ENCODE measurements around the gene SLC25A28. TPM values are rescaled to one million over a fixed set of nuclear protein-coding genes. Genes with fewer than 3 reads are reported as not detected.

The SLC25A28 gene
- polyA plus RNA-seq, 1 experiment = 38.9 TPM

- ChIA-PET CTCF (interaction anchor here (1.4 to 3.3 kb wide), 2 partner anchors 32 to 132 kb away, joined by 3 to 13 read pairs; no protein-coding TSS in a partner anchor), POLR2A (no interaction called here)
- no peak for DNase-seq (ENCODE audit: low read depth)
Measured at GRCh38 chr10:99579971-99580370, 40.3 kb downstream of the SLC25A28 start.

GRCh38 chr10:99573790-99574189, 46.4 kb downstream of the SLC25A28 start:
- DNase-seq (ENCODE audit: low read depth) = no peak
- TF ChIP-seq, protein P1, sequence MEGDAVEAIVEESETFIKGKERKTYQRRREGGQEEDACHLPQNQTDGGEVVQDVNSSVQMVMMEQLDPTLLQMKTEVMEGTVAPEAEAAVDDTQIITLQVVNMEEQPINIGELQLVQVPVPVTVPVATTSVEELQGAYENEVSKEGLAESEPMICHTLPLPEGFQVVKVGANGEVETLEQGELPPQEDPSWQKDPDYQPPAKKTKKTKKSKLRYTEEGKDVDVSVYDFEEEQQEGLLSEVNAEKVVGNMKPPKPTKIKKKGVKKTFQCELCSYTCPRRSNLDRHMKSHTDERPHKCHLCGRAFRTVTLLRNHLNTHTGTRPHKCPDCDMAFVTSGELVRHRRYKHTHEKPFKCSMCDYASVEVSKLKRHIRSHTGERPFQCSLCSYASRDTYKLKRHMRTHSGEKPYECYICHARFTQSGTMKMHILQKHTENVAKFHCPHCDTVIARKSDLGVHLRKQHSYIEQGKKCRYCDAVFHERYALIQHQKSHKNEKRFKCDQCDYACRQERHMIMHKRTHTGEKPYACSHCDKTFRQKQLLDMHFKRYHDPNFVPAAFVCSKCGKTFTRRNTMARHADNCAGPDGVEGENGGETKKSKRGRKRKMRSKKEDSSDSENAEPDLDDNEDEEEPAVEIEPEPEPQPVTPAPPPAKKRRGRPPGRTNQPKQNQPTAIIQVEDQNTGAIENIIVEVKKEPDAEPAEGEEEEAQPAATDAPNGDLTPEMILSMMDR (IDR thresholded peaks at IDR 0.05; ENCODE audit: insufficient read depth, low read depth, low read length) = no peak
- Histone ChIP-seq H3K36me3 (ENCODE audit: control insufficient read depth, insufficient read depth, low read length) (no peaks in the 10 kb centered on the region), H3K4me3 (ENCODE audit: low read depth, low read length) (no peak overlapping the region), H3K27me3 (ENCODE audit: control insufficient read depth, insufficient read depth, low read length) (peaks cover 6% of the 10 kb centered on the region)
- ChIA-PET CTCF (interaction anchor here (0.6 to 1.5 kb wide), 6 partner anchors 7 to 1055 kb away, joined by 3 to 5 read pairs (median 4); no protein-coding TSS in a partner anchor), POLR2A (no interaction called here)

More at GRCh38 chr10:99579971-99580370, 40.3 kb downstream of the SLC25A28 start:
- Histone ChIP-seq H3K36me3 (ENCODE audit: control insufficient read depth, insufficient read depth, low read length) (no peaks in the 10 kb centered on the region), H3K27me3 (ENCODE audit: control insufficient read depth, insufficient read depth, low read length) (peaks cover 6% of the 10 kb centered on the region), H3K4me3 (ENCODE audit: low read depth, low read length) (no peak overlapping the region)
- TF ChIP-seq, protein P1 (IDR thresholded peaks at IDR 0.05; ENCODE audit: insufficient read depth, low read depth, low read length) = no peak

GRCh38 chr10:99571816-99572215, 48.4 kb downstream of the SLC25A28 start:
- TF ChIP-seq, protein P1 (IDR thresholded peaks at IDR 0.05; ENCODE audit: insufficient read depth, low read depth, low read length) = no peak
- H3K4me3 ChIP-seq (ENCODE audit: low read depth, low read length) = no peak overlapping the region
- POLR2A ChIA-PET = no interaction called here
- H3K36me3 ChIP-seq (ENCODE audit: control insufficient read depth, insufficient read depth, low read length) = no peaks in the 10 kb centered on the region
- CTCF ChIA-PET = interaction anchor here (1.1 to 1.9 kb wide), 2 partner anchors 10 to 11 kb away, joined by 3 to 5 read pairs; no protein-coding TSS in a partner anchor
- peaks cover 4% of the 10 kb centered on the region for H3K27me3 ChIP-seq (ENCODE audit: control insufficient read depth, insufficient read depth, low read length)
- DNase-seq (ENCODE audit: low read depth) = no peak

- DNase-seq (ENCODE audit: low read depth) = no peak
- POLR2A ChIA-PET = no interaction called here
- Histone ChIP-seq H3K27me3 (ENCODE audit: control insufficient read depth, insufficient read depth, low read length) (peaks cover 4% of the 10 kb centered on the region), H3K36me3 (ENCODE audit: control insufficient read depth, insufficient read depth, low read length) (no peaks in the 10 kb centered on the region), H3K4me3 (ENCODE audit: low read depth, low read length) (no peak overlapping the region)
- CTCF ChIA-PET = interaction anchor here (0.9 kb wide), 1 partner anchor 9 kb away, joined by 3 read pairs; no protein-coding TSS in a partner anchor
- TF ChIP-seq, protein P1 (IDR thresholded peaks at IDR 0.05; ENCODE audit: insufficient read depth, low read depth, low read length) = no peak
Measured at GRCh38 chr10:99569961-99570360, 50.3 kb downstream of the SLC25A28 start.

DNA sequence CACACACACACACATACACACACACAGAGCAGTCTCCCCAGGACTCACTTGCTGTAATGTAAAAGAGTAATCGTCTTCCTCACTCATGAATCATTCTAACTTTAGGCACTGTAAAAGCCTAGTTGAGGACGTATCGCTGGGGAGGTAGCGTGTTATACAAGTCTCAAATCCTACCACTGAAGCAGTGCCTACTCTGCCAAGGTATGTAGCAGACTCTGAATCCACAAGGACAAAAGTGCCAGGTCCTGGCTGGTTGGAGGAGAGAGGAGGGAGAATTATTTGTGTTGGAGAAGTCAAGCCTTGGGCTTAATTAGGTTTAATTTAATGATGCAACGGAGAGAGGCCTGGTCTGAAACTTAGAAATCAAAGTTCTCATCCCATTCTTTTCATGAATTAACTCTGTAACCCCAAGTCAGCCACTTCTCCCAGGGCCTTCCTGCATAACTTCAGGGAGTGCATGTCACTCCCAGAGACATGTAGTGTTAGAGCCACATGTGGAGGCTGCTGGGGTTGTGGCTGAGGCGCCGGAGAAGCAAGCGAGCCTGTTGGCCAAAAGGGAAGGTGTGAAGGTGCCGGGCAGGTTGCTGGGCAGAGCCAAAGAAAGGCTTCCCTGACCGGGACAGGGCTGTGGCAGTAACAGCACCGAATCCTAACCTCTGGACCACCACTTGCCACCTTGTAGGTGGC, 50.8 kb downstream of the SLC25A28 start:
- ChIA-PET CTCF (interaction anchor here (0.9 kb wide), 1 partner anchor 9 kb away, joined by 3 read pairs; no protein-coding TSS in a partner anchor), POLR2A (no interaction called here)
- DNase-seq (ENCODE audit: low read depth) = no peak
- Histone ChIP-seq H3K36me3 (ENCODE audit: control insufficient read depth, insufficient read depth, low read length) (no peaks in the 10 kb centered on the region), H3K27me3 (ENCODE audit: control insufficient read depth, insufficient read depth, low read length) (peaks cover 4% of the 10 kb centered on the region), H3K4me3 (ENCODE audit: low read depth, low read length) (no peak overlapping the region)
- TF ChIP-seq, protein P1 (IDR thresholded peaks at IDR 0.05; ENCODE audit: insufficient read depth, low read depth, low read length) = no peak
